ENCODE measurements around the gene CIDEC. TPM values are rescaled to one million over a fixed set of nuclear protein-coding genes. Genes with fewer than 3 reads are reported as not detected.

Gene CIDEC
- total RNA-seq, 4 donors from 2014 or later = 2.8 to 23.7 (median 9.0) TPM

DNA sequence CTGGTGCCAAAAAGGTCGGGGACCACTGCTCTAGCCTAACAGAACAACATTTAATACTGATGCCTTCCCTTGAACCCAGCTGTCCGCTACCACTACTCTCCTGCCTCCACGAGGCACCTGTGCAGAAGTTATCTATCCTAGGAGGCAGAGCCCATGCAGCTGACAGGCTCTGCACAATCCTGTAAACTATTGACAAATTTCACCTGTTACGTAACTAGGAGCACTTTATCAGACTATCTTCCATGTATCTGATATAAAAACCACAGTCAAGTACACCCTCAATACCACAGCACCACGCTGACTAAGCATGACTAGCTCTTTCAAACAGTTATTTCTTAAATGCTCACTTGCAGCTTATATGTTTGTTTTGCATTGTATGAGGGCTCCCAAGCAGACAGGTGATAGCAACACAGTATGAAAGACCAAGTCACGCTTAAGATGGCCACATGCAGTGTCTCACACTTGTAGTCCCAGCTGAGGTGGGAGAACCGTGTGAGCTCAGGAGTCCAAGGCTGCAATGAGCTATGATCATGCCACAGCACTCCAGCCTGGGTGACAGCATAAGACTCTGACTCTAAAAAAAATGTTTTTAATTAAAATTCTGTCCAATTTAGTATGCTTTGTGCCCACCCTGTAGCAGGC is 32.4 kb upstream of the CIDEC start:
- no peak for DNase-seq (ENCODE audit: low spot score in 2 of 2)
- 69 to 72% methylated on average over 7 of the region's 7 CpGs for WGBS, 2 donors
- no peak overlapping the region for H3K4me3 ChIP-seq (ENCODE audit: low read depth, poor library complexity, severe bottlenecking)
- intact Hi-C loops (cut with DNase I; ENCODE audit: low total_unique reads) = loop anchor here (10.0 kb wide), 1 partner anchor 58 kb away; no protein-coding TSS in a partner anchor
- TF ChIP-seq POLR2A (IDR thresholded peaks at IDR 0.05) = no peak
- TF ChIP-seq, protein P1, sequence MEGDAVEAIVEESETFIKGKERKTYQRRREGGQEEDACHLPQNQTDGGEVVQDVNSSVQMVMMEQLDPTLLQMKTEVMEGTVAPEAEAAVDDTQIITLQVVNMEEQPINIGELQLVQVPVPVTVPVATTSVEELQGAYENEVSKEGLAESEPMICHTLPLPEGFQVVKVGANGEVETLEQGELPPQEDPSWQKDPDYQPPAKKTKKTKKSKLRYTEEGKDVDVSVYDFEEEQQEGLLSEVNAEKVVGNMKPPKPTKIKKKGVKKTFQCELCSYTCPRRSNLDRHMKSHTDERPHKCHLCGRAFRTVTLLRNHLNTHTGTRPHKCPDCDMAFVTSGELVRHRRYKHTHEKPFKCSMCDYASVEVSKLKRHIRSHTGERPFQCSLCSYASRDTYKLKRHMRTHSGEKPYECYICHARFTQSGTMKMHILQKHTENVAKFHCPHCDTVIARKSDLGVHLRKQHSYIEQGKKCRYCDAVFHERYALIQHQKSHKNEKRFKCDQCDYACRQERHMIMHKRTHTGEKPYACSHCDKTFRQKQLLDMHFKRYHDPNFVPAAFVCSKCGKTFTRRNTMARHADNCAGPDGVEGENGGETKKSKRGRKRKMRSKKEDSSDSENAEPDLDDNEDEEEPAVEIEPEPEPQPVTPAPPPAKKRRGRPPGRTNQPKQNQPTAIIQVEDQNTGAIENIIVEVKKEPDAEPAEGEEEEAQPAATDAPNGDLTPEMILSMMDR (IDR thresholded peaks at IDR 0.05) = no peak

DNA sequence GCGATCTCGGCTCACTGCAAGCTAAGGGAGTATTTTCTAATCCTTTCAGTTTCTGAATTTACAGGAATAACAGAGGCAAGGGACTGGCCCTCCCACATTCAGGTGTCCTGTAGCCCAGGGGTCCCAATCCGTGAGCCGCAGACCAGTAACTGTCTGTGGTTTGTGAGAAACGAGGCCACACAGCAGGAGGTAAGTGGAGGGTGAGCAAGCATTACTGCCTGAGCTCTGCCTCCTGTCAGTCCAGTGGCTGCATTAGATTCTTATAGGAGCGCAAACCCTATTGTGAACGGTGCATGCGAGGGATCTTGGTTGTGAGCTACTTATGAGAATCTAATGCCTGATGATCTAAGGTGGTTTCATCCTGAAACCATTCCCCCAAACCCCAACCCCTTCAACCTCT is 31.8 kb upstream of the CIDEC start:
- 83 to 85% methylated on average over 8 of the region's 8 CpGs for WGBS, 2 donors
- intact Hi-C loops (cut with DNase I; ENCODE audit: low total_unique reads) = loop anchor here (10.0 kb wide), 1 partner anchor 57 kb away; no protein-coding TSS in a partner anchor

DNA sequence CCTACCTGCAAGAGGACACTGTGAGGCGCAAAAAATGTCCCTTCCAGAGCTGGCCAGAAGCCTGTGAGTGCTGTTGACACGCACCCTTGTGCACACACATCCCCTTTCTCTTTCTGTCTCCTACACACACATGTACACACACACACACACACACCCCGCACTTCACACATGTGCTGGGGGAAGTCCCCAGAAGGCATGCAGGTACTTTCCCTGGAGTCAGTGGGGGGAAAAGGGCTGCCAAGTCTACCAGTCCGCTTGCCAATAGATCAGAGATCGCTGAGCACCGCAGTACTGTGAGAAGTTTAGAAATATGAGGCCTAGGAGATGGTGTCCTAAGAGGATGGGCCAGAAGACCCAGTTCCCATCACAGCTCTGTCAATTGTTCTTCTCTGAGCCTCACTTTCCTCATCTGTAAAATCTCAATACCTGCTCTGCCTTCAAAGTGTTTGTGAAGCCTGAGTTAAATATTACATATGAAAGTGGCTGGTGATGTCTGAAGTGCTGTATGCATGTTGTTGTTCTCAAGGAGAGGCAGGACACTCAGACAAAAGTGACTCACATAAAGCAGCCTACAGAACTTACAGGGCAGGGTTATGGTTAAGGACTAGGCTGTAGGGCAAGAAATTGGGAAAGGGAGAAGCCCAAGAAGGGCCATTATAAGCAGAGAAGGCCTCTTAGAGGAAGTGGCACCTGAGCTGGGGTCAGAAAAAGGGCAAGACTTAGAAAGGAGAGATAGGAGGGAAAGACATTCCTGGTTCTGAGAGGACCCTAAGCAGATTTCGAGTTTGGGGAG is 29.4 kb upstream of the CIDEC start:
- DNase-seq (ENCODE audit: low spot score in 2 of 2) = no peak
- intact Hi-C loops (cut with DNase I; ENCODE audit: low total_unique reads) = loop anchor here (10.0 kb wide), 1 partner anchor 55 kb away; no protein-coding TSS in a partner anchor
- no peak overlapping the region for H3K4me3 ChIP-seq (ENCODE audit: low read depth, poor library complexity, severe bottlenecking)
- 68 to 79% methylated on average over 7 of the region's 7 CpGs for WGBS, 2 donors
- no peak for TF ChIP-seq POLR2A (IDR thresholded peaks at IDR 0.05)
- TF ChIP-seq, protein P1 (IDR thresholded peaks at IDR 0.05) = no peak

More for the DNA sequence above, 31.8 kb upstream of the CIDEC start:
- no peak for TF ChIP-seq POLR2A (IDR thresholded peaks at IDR 0.05)
- TF ChIP-seq, protein P1 (IDR thresholded peaks at IDR 0.05) = no peak
- no peak for DNase-seq (ENCODE audit: low spot score in 2 of 2)
- H3K4me3 ChIP-seq (ENCODE audit: low read depth, poor library complexity, severe bottlenecking) = no peak overlapping the region

DNA sequence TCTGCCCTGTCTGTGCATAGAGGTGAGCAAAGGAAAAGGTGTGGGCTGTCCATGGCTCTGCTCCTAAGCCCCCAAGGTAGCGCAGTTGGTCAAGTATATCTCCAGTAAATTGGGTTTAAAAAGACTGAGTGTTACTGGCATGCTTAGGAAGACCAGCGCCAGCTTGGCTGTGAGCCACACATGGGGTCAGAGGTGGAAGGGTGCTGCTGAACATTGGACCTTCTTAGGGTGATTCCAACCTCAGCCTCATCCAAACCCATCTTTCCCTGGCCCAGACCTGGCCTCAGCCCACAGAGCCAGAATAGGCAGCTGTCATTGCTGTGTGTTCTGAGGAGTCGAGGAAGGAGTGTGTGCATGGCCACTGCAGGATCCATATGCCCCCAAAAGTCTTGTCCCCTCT is 28.2 kb upstream of the CIDEC start:
- no peak for TF ChIP-seq POLR2A (IDR thresholded peaks at IDR 0.05)
- TF ChIP-seq, protein P1 (IDR thresholded peaks at IDR 0.05) = no peak

DNA sequence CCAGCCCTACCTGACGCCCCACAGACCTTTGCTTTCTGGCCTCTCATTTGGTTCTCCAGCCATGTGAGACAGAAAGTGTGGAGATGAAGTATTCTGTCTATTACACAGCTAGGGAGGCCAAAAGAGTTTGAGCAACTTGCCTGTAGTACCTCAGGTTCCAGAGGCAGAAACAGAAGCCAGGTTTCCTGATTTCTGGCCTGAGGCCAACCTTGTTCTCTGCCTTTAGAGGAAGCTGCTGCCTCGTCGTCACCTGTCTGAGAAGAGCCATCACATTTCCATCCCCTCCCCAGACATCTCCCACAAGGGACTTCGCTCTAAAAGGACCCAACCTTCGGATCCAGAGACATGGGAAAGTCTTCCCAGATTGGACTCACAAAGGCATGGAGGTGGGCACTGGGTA is 26.4 kb upstream of the CIDEC start:
- intact Hi-C loops (cut with DNase I; ENCODE audit: low total_unique reads) = no loop called here
- WGBS, 2 donors = 76 to 80% methylated on average over 5 of the region's 5 CpGs
- TF ChIP-seq POLR2A (IDR thresholded peaks at IDR 0.05) = no peak
- TF ChIP-seq, protein P1 (IDR thresholded peaks at IDR 0.05) = no peak
- no peak for DNase-seq (ENCODE audit: low spot score in 2 of 2)
- no peak overlapping the region for H3K4me3 ChIP-seq (ENCODE audit: low read depth, poor library complexity, severe bottlenecking)

More for the DNA sequence above, 28.2 kb upstream of the CIDEC start:
- no peak overlapping the region for H3K4me3 ChIP-seq (ENCODE audit: low read depth, poor library complexity, severe bottlenecking)
- intact Hi-C loops (cut with DNase I; ENCODE audit: low total_unique reads) = no loop called here
- no peak for DNase-seq (ENCODE audit: low spot score in 2 of 2)
- 77 to 80% methylated on average over 3 of the region's 3 CpGs for WGBS, 2 donors
